ENCODE measurements around the gene USP9X.
A peak's percentile ranks its signal among the peaks of the same experiment; 100 is the strongest.
"Not testable (repeated sequence)": the region's sequence is repeated elsewhere in the genome, so short reads cannot be mapped to it uniquely, and the experiment has no call there.

Gene USP9X

GRCh38 chrX:41224605-41225004, 139.4 kb downstream of the USP9X start:
- DNase-seq = no peak

GRCh38 chrX:41233988-41234387, 148.7 kb downstream of the USP9X start:
- DNase-seq = no peak

- not testable (repeated sequence) for DNase-seq
These were observed 149.2 kb downstream of the USP9X start for GRCh38 chrX:41234471-41234870.

GRCh38 chrX:41234962-41235361, 149.7 kb downstream of the USP9X start:
- DNase-seq = no peak

- DNase-seq = no peak
These were observed 151.4 kb downstream of the USP9X start for GRCh38 chrX:41236629-41237028.

- no peak for DNase-seq
These were observed 155.3 kb downstream of the USP9X start for GRCh38 chrX:41240509-41240908.

GRCh38 chrX:41241962-41242361, 156.7 kb downstream of the USP9X start:
- DNase-seq = no peak

- no peak for DNase-seq
These were observed 160.4 kb downstream of the USP9X start for GRCh38 chrX:41245641-41246040.

- no peak for DNase-seq
These were observed 165.6 kb downstream of the USP9X start for GRCh38 chrX:41250867-41251266.

- DNase-seq = no peak
These were observed 172.6 kb downstream of the USP9X start for GRCh38 chrX:41257801-41258200.

- no peak for DNase-seq
These were observed 173.0 kb downstream of the USP9X start for GRCh38 chrX:41258226-41258625.

- no peak for DNase-seq
These were observed 173.6 kb downstream of the USP9X start for GRCh38 chrX:41258871-41259270.

- no peak for DNase-seq
These were observed 174.3 kb downstream of the USP9X start for GRCh38 chrX:41259516-41259915.

- DNase-seq = no peak
These were observed 180.4 kb downstream of the USP9X start for GRCh38 chrX:41265615-41266014.

GRCh38 chrX:41273638-41274037, 188.4 kb downstream of the USP9X start:
- DNase-seq = no peak

- DNase-seq = peak; percentile 63
These were observed 190.7 kb downstream of the USP9X start for GRCh38 chrX:41275661-41276609.

GRCh38 chrX:41276661-41277506, 191.6 kb downstream of the USP9X start:
- peak; percentile 41 for DNase-seq

GRCh38 chrX:41282307-41282706, 197.1 kb downstream of the USP9X start:
- not testable (repeated sequence) for DNase-seq

- DNase-seq = not testable (repeated sequence)
These were observed 200.7 kb downstream of the USP9X start for GRCh38 chrX:41285928-41286327.
